Measurements from ENCODE around the gene SSH3.

DNA sequence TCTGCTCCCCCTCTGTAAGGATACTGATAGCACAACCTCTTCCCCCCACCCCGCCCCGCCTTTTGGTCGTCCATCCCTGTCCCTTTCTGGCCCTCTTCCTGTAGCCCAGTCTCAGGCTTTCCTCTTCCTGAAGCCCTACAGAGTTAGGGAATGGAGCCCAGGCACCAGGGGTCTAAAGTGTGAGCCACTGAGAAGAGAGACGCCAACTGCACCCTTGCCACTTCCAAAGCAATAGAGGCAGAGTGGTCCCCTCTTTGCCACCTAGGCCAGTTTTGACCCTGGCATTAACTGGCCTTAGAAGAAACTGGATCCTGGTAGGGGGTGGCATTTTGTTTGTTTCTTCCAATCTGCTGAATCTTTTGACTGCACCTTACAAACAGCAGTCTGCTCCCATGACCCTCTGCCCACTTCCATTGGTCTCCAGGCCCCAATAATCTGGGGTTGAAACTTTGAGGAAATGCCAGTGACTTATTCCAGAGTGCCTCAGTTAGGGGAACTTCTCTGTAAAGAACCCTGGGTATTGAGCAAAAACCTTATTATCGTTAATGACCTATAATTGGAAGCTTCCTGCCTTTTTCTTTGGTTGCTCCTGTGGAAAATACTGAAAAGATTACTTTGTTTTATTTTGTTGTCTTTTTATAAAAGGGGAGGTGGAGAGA lies 46.7 kb upstream of the SSH3 start:
- TF ChIP-seq, protein P1, sequence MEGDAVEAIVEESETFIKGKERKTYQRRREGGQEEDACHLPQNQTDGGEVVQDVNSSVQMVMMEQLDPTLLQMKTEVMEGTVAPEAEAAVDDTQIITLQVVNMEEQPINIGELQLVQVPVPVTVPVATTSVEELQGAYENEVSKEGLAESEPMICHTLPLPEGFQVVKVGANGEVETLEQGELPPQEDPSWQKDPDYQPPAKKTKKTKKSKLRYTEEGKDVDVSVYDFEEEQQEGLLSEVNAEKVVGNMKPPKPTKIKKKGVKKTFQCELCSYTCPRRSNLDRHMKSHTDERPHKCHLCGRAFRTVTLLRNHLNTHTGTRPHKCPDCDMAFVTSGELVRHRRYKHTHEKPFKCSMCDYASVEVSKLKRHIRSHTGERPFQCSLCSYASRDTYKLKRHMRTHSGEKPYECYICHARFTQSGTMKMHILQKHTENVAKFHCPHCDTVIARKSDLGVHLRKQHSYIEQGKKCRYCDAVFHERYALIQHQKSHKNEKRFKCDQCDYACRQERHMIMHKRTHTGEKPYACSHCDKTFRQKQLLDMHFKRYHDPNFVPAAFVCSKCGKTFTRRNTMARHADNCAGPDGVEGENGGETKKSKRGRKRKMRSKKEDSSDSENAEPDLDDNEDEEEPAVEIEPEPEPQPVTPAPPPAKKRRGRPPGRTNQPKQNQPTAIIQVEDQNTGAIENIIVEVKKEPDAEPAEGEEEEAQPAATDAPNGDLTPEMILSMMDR (IDR thresholded peaks at IDR 0.05; ENCODE audit: insufficient read depth, low read length) = no peak
- no peak for TF ChIP-seq POLR2AphosphoS5 (IDR thresholded peaks at IDR 0.05; ENCODE audit: low read depth)
- TF ChIP-seq GABPA (IDR thresholded peaks at IDR 0.05; ENCODE audit: low read depth) = no peak

Data from HL-60 (cell line).